Adrenal gland (tissue), 12 donors: Measurements from ENCODE around the gene HOPX. TPM values are rescaled to one million over a fixed set of nuclear protein-coding genes. Genes with fewer than 3 reads are reported as not detected.

Source experiments
- DNase-seq, 7 donors: peaks; one replicate each; pipeline ENCODE4 v3.0.0-alpha.2; 2019 to 2020
- H3K27ac ChIP-seq, 5 donors: fragments of 200-600 bp; sonication (generic) in 4 of 5; 1 replicate in 3 of 5; 2 replicates in 2 of 5; pipeline versions ENCODE4 v1.5.1 to v1.8.0; 2016 to 2020; ENCODE audit warnings: mild to moderate bottlenecking in 1 of 5
- H3K27me3 ChIP-seq: fragments of 200-600 bp; 2 replicates; pipeline ENCODE4 v1.8.0; 2021
- H3K36me3 ChIP-seq, 2 donors: fragments of 200-600 bp; replicated peaks in 1 of 2; 1 replicate in 1 of 2; 2 replicates in 1 of 2; pipeline versions ENCODE4 v1.5.1 to v1.8.0; 2018 to 2022
- H3K4me1 ChIP-seq, 2 donors: fragments of 200-600 bp; replicated peaks in 1 of 2; 1 replicate in 1 of 2; 2 replicates in 1 of 2; pipeline versions ENCODE4 v1.5.1 to v1.8.0; 2018 to 2021
- H3K4me3 ChIP-seq, 4 donors: fragments of 200-600 bp; sonication (generic) in 3 of 4; one replicate each; pipeline ENCODE4 v1.5.1; 2016 to 2018
- H3K9me3 ChIP-seq, 3 donors: fragments of 200-600 bp; sonication (generic) in 1 of 3; replicated peaks in 1 of 3; 1 replicate in 2 of 3; 2 replicates in 1 of 3; pipeline versions ENCODE4 v1.5.1 to v1.8.0; 2016 to 2021
- CTCF ChIP-seq, 6 experiments: fragments of 450-650 bp in 4 of 6; fragments of 200-600 bp in 2 of 6; sonication (generic) in 1 of 6; IDR thresholded peaks; 1 replicate in 5 of 6; 2 replicates in 1 of 6; pipeline versions ENCODE4 v1.5.1 to v1.8.0; 2016 to 2021; ENCODE audit warnings: antibody characterized with exemption in 6 of 6, mild to moderate bottlenecking in 2 of 6, moderate library complexity in 1 of 6
- POLR2A ChIP-seq, 2 donors: fragments of 450-650 bp; IDR thresholded peaks; one replicate each; pipeline ENCODE4 v1.6.1; 2017; ENCODE audit warnings: antibody characterized with exemption in 2 of 2, mild to moderate bottlenecking in 2 of 2, moderate library complexity in 1 of 2
- WGBS, 4 donors: extraction: QIAGEN DNeasy Blood & Tissue Kit in 2 of 4; methylation state at CpG; one replicate each; pipeline versions ENCODE4 v1.1.5 to v1.1.7; 2013 to 2017; 5-methylcytosine and 5-hydroxymethylcytosine counted together
- intact Hi-C, 2 donors: fragments of 100-400 bp; cut with DNase I; formaldehyde crosslinking; loops; one replicate each; pipeline versions ENCODE4 v1.14.1 to v1.15.0; 2022 to 2023
- polyA plus RNA-seq, 3 donors: library from polyadenylated mRNA; stranded (reverse); fragments of 200-250 nt in 2 of 3; fragments of 350-450 nt in 1 of 3; fragmentation: Illumina TruSeq in 1 of 3; extraction: RNeasy Lipid Tissue Mini Kit (QIAGEN cat#74804) in 1 of 3; gene quantifications; one replicate each; pipeline ENCODE4 v1.2.3, GENCODE V29; 2013 to 2014
- total RNA-seq, 9 donors: library from RNA; depleted of rRNA in 4 of 9; stranded (reverse); fragments of >200 nt in 4 of 9; fragments of 120-200 nt in 1 of 9; fragmentation: NEBNext Ultra II Directional in 1 of 9; extraction: Animal tissue kit (Norgen Biotek cat#: 25700) in 1 of 9; gene quantifications; one replicate each; pipeline versions ENCODE4 v1.1.0 to v1.2.4, GENCODE V29; 2013 to 2023
- donor health status: healthy with polysubstance abuse.
- donor health status: Bipolar disorder and iron deficiency.
- donor health status: DM: yes; HTN: yes; CAD: no.
- donor health status: DM: no; HTN: no; CAD: no.
- donor health status: DM: no; HTN: no; CAD: no.
- donor health status: DM: yes; HTN: yes; CAD: no.

HOPX gene
- total and polyA plus RNA-seq, 12 donors, result 6.4 to 79.5 (median 28.8) TPM

GRCh38 chr4:56619816-56620215 is 61.3 kb downstream of the HOPX start:
- TF ChIP-seq POLR2A (IDR thresholded peaks at IDR 0.05) (no peak), CTCF (IDR thresholded peaks at IDR 0.05) (no peak)
- H3K27ac ChIP-seq, result no peak overlapping the region

GRCh38 chr4:56619160-56619559 is 61.9 kb downstream of the HOPX start:
- no peak for TF ChIP-seq CTCF (IDR thresholded peaks at IDR 0.05)
- TF ChIP-seq POLR2A (IDR thresholded peaks at IDR 0.05), result no peak
- no peak overlapping the region for H3K27ac ChIP-seq
- no peaks in the 10 kb centered on the region for H3K9me3 ChIP-seq
- WGBS, 4 donors, result 41 to 49% (median 47%) methylated on average over 2 of the region's 2 CpGs
- no peaks in the 10 kb centered on the region for H3K36me3 ChIP-seq
- H3K27me3 ChIP-seq, result no peaks in the 10 kb centered on the region
- no peaks in the 10 kb centered on the region for H3K4me1 ChIP-seq
- H3K4me3 ChIP-seq, result no peak overlapping the region
- DNase-seq, result no peak
- intact Hi-C loops, result no loop called here

More at GRCh38 chr4:56619816-56620215, 61.3 kb downstream of the HOPX start:
- Histone ChIP-seq H3K9me3 (peaks cover 0 to 4% (median 0%) of the 10 kb centered on the region in 3 donors), H3K27me3 (no peaks in the 10 kb centered on the region), H3K36me3 (no peaks in the 10 kb centered on the region), H3K4me3 (no peak overlapping the region), H3K4me1 (no peaks in the 10 kb centered on the region)
- intact Hi-C loops, result no loop called here
- no peak for DNase-seq
- WGBS, 4 donors, result 56 to 75% (median 66%) methylated on average over 1 of the region's 1 CpG

- no peaks in the 10 kb centered on the region for H3K4me1 ChIP-seq
- no peak overlapping the region for H3K27ac ChIP-seq
- no peaks in the 10 kb centered on the region for H3K36me3 ChIP-seq
- no peak overlapping the region for H3K4me3 ChIP-seq
- H3K27me3 ChIP-seq, result no peaks in the 10 kb centered on the region
- no peak for DNase-seq
- no peak for TF ChIP-seq POLR2A (IDR thresholded peaks at IDR 0.05)
- 50 to 68% (median 66%) methylated on average over 4 of the region's 4 CpGs for WGBS, 4 donors
- no peaks in the 10 kb centered on the region for H3K9me3 ChIP-seq
- intact Hi-C loops, result no loop called here
Observed at GRCh38 chr4:56618734-56619133, 62.4 kb downstream of the HOPX start.

- Histone ChIP-seq H3K27me3 (no peaks in the 10 kb centered on the region), H3K27ac (no peak overlapping the region), H3K4me1 (no peaks in the 10 kb centered on the region), H3K36me3 (no peaks in the 10 kb centered on the region), H3K4me3 (no peak overlapping the region), H3K9me3 (no peaks in the 10 kb centered on the region)
- no peak for DNase-seq
- intact Hi-C loops, result no loop called here
- 83 to 89% (median 88%) methylated on average over 5 of the region's 5 CpGs for WGBS, 4 donors
- TF ChIP-seq POLR2A (IDR thresholded peaks at IDR 0.05) (no peak), CTCF (IDR thresholded peaks at IDR 0.05) (no peak)
Observed at GRCh38 chr4:56613101-56613862, 67.8 kb downstream of the HOPX start.

- Histone ChIP-seq H3K27me3 (no peaks in the 10 kb centered on the region), H3K4me3 (no peak overlapping the region), H3K27ac (no peak overlapping the region), H3K9me3 (no peaks in the 10 kb centered on the region), H3K4me1 (no peaks in the 10 kb centered on the region), H3K36me3 (no peaks in the 10 kb centered on the region)
- TF ChIP-seq CTCF (IDR thresholded peaks at IDR 0.05), result no peak
- no peak for TF ChIP-seq POLR2A (IDR thresholded peaks at IDR 0.05)
- DNase-seq, result no peak
- WGBS, 4 donors, result 81 to 83% (median 81%) methylated on average over 10 to 11 of the region's 11 CpGs
- intact Hi-C loops, result no loop called here
Observed at GRCh38 chr4:56612282-56612681, 68.8 kb downstream of the HOPX start.
